ENCODE data around the gene TMEM271.

TMEM271 gene

DNA sequence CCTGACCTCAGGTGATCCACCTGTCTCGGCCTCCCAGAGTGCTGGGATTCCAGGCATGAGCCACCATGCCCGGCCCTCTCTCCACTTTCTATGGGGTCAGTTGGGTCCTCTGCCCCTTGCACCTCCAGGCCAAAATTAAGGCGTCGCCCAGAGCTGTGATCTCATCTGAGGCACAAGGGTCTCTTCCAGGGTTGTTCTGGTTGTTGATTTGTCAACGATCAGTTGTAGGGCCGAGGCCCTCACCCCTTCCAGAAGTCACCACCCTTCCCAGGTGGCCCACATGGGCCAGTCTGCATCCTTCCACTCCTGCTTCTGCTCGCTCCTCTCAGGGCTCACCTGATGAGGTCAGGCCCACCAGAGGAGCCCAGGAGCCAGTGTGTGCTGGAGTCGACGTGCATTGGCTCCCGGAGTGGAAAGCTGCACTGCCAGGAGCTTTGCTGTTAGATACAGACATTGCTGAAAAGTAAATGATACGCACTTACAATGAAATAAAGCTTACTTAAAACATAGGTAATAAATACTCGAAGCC is 14.3 kb upstream of the TMEM271 start:
- no peaks in the 10 kb centered on the region for H3K9me3 ChIP-seq (ENCODE audit: control insufficient read depth, insufficient read depth, low read length)
- WGBS (ENCODE audit: insufficient coverage, insufficient read length) = 100% methylated on average over 1 of the region's 12 CpGs
- no peak overlapping the region for H3K4me3 ChIP-seq (ENCODE audit: low read length)
- H3K27me3 ChIP-seq (ENCODE audit: control insufficient read depth, insufficient read depth, low read length) = no peaks in the 10 kb centered on the region
- no peaks in the 10 kb centered on the region for H3K36me3 ChIP-seq (ENCODE audit: control insufficient read depth, insufficient read depth, low read length)
- H3K4me1 ChIP-seq (ENCODE audit: control insufficient read depth, insufficient read depth, low read length) = no peaks in the 10 kb centered on the region
- DNase-seq (ENCODE audit: low read depth, low spot score) = no peak
- H3K27ac ChIP-seq (ENCODE audit: low read length) = no peak overlapping the region

DNA sequence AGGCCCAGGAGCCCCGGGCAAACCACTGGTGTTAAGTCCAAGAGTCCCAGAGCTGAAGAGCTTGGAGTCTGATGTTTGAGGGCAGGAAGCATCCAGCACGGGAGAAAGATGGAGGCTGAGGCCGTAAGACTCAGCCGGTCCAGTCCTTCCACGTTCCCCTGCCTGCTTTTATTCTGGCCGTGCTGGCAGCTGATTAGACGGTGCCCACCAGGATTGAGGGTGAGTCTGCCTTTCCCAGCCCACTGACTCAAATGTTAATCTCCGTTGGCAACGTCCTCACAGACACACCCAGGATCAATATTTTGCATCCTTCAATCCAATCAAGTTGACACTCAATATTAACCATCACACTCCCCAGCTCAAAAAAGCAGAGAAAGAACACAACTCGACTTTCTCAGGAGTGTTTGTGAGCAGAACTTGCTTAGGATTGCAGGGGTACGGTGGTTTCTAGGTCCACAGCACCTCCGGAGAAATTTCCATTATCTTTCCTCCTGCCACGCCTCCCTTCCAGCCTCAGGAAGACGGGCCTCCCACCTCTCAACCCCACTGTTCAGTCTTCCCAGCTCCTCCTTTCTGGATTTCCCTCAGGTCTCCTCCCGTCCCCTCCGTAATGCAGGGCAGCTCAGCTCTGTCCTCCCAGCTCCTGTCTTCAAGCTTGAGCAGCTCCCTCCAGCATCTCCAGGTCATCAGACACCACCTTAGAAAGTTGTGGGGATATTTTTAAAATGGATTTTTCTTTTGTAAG is 13.3 kb upstream of the TMEM271 start:
- no CpG with 5 or more reads among the region's 16 CpGs for WGBS (ENCODE audit: insufficient coverage, insufficient read length)
- Histone ChIP-seq H3K27ac (ENCODE audit: low read length) (no peak overlapping the region), H3K4me3 (ENCODE audit: low read length) (no peak overlapping the region), H3K9me3 (ENCODE audit: control insufficient read depth, insufficient read depth, low read length) (no peaks in the 10 kb centered on the region), H3K4me1 (ENCODE audit: control insufficient read depth, insufficient read depth, low read length) (no peaks in the 10 kb centered on the region), H3K36me3 (ENCODE audit: control insufficient read depth, insufficient read depth, low read length) (no peaks in the 10 kb centered on the region), H3K27me3 (ENCODE audit: control insufficient read depth, insufficient read depth, low read length) (no peaks in the 10 kb centered on the region)
- no peak for DNase-seq (ENCODE audit: low read depth, low spot score)

DNA sequence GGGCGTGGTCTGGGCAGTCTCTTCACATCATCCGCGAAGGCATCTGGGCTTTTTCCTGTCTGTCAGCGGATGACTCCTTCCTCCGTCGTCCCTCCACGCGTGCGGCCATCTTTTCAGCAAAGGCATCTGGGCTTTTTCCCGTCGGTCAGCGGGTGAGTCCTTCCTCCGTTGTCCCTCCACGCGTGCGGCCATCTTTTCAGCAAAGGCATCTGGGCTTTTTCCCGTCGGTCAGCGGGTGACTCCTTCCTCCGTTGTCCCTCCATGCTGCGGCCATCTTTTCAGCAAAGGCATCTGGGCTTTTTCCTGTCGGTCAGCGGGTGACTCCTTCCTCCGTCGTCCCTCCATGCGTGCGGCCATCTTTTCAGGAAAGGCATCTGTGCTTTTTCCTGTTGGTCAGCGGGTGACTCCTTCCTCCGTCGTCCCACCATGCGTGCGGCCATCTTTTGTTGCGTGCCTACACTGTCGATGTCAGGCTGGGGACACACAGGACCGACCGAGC is 12.3 kb upstream of the TMEM271 start:
- Histone ChIP-seq H3K27ac (ENCODE audit: low read length) (no peak overlapping the region), H3K36me3 (ENCODE audit: control insufficient read depth, insufficient read depth, low read length) (no peaks in the 10 kb centered on the region), H3K4me3 (ENCODE audit: low read length) (no peak overlapping the region), H3K27me3 (ENCODE audit: control insufficient read depth, insufficient read depth, low read length) (no peaks in the 10 kb centered on the region), H3K9me3 (ENCODE audit: control insufficient read depth, insufficient read depth, low read length) (no peaks in the 10 kb centered on the region), H3K4me1 (ENCODE audit: control insufficient read depth, insufficient read depth, low read length) (no peaks in the 10 kb centered on the region)
- WGBS (ENCODE audit: insufficient coverage, insufficient read length) = no CpG with 5 or more reads among the region's 36 CpGs
- DNase-seq (ENCODE audit: low read depth, low spot score) = no peak

DNA sequence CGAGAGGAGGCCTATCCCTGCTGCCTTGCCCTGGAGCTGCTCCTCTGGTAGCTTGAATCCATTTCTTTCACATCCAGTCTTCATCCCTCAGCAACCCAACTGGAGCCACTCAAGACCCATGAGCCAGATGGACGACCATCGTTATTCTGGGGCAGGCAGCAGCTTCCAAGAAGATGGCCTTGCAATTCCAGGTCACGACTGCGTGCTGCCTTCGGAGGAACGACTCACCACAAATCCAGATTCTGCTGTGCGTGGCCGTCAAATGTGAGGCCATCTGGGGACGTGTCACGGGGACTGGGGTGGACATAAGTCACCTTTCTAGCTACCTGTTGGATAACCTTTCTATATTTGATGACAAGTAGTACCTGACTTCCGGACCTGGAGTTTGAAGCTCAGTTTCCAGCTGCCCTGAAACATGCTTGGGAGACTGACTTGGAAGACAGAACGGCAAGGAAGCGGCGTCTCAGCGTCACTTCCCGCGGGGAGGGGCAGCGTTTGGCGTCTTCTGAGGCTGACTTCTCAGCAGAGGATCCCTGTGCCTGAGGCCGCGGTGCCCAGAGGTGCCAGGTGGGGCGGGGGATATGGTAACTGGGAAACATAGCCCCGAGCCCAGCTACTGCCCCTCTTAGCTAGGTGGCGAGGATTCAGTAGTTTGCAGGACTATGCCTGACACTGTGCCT is 11.7 kb upstream of the TMEM271 start:
- DNase-seq (ENCODE audit: low read depth, low spot score) = no peak
- H3K4me3 ChIP-seq (ENCODE audit: low read length) = no peak overlapping the region
- no peaks in the 10 kb centered on the region for H3K9me3 ChIP-seq (ENCODE audit: control insufficient read depth, insufficient read depth, low read length)
- H3K27me3 ChIP-seq (ENCODE audit: control insufficient read depth, insufficient read depth, low read length) = no peaks in the 10 kb centered on the region
- H3K36me3 ChIP-seq (ENCODE audit: control insufficient read depth, insufficient read depth, low read length) = no peaks in the 10 kb centered on the region
- no peaks in the 10 kb centered on the region for H3K4me1 ChIP-seq (ENCODE audit: control insufficient read depth, insufficient read depth, low read length)
- no peak overlapping the region for H3K27ac ChIP-seq (ENCODE audit: low read length)
- no CpG with 5 or more reads among the region's 25 CpGs for WGBS (ENCODE audit: insufficient coverage, insufficient read length)

DNA sequence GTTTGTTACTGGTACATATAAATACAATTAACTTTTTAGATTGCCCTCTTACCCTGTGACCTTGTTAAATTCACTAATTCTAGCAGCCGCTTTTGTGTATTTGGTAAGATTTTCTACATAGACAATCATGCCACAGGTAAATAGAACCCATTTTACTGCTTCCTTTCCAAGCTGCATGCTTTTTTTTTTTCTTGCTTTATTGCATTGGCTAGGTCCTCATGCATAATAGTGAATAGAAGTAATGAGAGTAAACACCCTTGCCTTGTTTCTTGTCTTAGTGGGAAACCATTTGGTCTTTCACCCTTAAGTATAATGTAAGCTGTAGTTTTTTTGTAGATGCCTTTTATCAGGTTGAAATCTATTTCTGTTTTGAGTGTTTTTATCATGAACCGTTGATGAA is 7.7 kb upstream of the TMEM271 start:
- Histone ChIP-seq H3K27me3 (ENCODE audit: control insufficient read depth, insufficient read depth, low read length) (peaks cover 9% of the 10 kb centered on the region), H3K9me3 (ENCODE audit: control insufficient read depth, insufficient read depth, low read length) (no peaks in the 10 kb centered on the region), H3K27ac (ENCODE audit: low read length) (no peak overlapping the region), H3K36me3 (ENCODE audit: control insufficient read depth, insufficient read depth, low read length) (no peaks in the 10 kb centered on the region), H3K4me1 (ENCODE audit: control insufficient read depth, insufficient read depth, low read length) (peaks cover 2% of the 10 kb centered on the region), H3K4me3 (ENCODE audit: low read length) (no peak overlapping the region)
- no CpG with 5 or more reads among the region's 2 CpGs for WGBS (ENCODE audit: insufficient coverage, insufficient read length)
- DNase-seq (ENCODE audit: low read depth, low spot score) = no peak

DNA sequence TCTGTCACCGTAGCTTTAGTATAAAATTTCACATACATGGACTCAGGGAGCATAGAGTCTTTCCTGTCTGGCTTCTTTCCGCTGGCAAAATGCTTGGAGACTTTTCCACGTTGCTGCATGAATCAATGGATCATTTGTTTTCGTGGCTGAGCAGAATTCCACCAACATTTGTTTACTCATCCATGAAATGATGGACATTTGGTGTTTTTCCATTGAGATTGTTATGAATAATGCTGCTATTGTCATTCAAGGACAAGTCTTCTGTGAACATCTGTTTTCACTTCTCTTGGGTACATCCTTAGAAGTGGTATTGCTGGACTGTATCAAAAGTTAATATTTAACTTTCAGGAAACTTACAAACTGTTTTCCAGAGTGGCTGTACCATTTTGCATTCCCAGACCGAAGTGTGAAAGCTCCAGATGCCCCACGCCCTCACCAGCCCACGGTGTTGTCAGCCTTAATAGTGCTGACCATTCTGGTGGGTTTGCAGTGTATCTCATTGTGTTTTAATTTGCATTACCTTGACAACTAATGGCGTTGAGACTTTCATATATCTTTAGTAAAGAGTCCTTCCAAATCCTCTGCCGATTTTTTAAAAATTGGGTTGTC is 5.8 kb upstream of the TMEM271 start:
- no CpG with 5 or more reads among the region's 9 CpGs for WGBS (ENCODE audit: insufficient coverage, insufficient read length)
- peaks cover 25% of the 10 kb centered on the region for H3K27me3 ChIP-seq (ENCODE audit: control insufficient read depth, insufficient read depth, low read length)
- DNase-seq (ENCODE audit: low read depth, low spot score) = no peak
- H3K9me3 ChIP-seq (ENCODE audit: control insufficient read depth, insufficient read depth, low read length) = no peaks in the 10 kb centered on the region
- H3K4me1 ChIP-seq (ENCODE audit: control insufficient read depth, insufficient read depth, low read length) = peaks cover 6% of the 10 kb centered on the region
- no peaks in the 10 kb centered on the region for H3K36me3 ChIP-seq (ENCODE audit: control insufficient read depth, insufficient read depth, low read length)
- H3K4me3 ChIP-seq (ENCODE audit: low read length) = no peak overlapping the region
- no peak overlapping the region for H3K27ac ChIP-seq (ENCODE audit: low read length)

DNA sequence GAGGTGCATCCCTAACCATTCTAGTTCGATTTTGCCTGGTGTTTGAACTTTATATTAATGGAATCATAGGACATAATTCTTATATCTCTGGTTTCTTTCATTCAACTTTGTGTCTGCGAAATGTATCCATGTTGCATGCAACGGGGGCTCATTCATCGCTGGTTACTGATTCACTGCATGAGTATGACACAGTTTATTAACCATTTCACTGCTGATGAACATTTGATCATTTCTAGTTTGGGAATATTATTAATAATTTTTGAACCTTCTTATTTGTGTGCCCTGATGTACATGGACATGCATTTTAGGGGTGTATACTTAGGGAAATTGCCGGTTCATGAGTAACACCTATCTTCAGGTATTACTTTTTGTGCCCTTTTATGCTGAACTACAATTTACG is 5.1 kb upstream of the TMEM271 start:
- Histone ChIP-seq H3K4me3 (ENCODE audit: low read length) (no peak overlapping the region), H3K4me1 (ENCODE audit: control insufficient read depth, insufficient read depth, low read length) (peaks cover 6% of the 10 kb centered on the region), H3K27ac (ENCODE audit: low read length) (no peak overlapping the region), H3K27me3 (ENCODE audit: control insufficient read depth, insufficient read depth, low read length) (peaks cover 25% of the 10 kb centered on the region), H3K9me3 (ENCODE audit: control insufficient read depth, insufficient read depth, low read length) (no peaks in the 10 kb centered on the region), H3K36me3 (ENCODE audit: control insufficient read depth, insufficient read depth, low read length) (no peaks in the 10 kb centered on the region)
- no peak for DNase-seq (ENCODE audit: low read depth, low spot score)
- no CpG with 5 or more reads among the region's 6 CpGs for WGBS (ENCODE audit: insufficient coverage, insufficient read length)

DNA sequence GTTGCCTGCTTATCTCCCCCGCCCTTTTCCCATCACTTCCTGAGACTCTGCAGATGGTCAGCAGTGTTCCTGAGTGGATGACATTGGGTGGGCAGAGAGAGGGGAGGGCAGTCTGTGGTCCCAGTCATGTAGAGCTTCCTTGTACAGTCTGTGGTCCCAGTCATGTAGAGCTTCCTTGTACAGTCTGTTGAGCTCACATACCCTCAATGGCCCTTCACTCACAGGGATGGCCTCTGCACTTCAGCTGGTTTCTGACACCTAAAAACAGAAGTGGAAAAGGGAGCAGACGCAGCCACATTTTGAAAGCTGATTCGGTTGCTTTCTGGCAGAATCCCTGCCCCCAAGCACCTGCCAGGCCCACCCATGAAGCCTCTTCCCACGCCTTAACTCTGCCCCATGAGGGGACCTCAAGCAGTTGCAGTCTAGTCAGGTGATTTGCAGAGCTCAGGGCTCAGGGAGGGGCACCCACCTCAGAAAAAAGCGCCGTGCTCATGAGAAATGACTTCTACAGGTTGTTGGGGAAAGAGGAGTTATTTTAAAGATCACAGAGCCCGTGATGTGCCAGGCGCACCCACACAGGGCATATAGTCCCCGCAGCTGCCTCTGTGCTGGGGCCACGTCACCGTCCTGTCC is 3.6 kb upstream of the TMEM271 start:
- no peak for DNase-seq (ENCODE audit: low read depth, low spot score)
- WGBS (ENCODE audit: insufficient coverage, insufficient read length) = no CpG with 5 or more reads among the region's 11 CpGs
- H3K4me3 ChIP-seq (ENCODE audit: low read length) = no peak overlapping the region
- H3K27ac ChIP-seq (ENCODE audit: low read length) = no peak overlapping the region
- peaks cover 6% of the 10 kb centered on the region for H3K4me1 ChIP-seq (ENCODE audit: control insufficient read depth, insufficient read depth, low read length)
- no peaks in the 10 kb centered on the region for H3K36me3 ChIP-seq (ENCODE audit: control insufficient read depth, insufficient read depth, low read length)
- no peaks in the 10 kb centered on the region for H3K9me3 ChIP-seq (ENCODE audit: control insufficient read depth, insufficient read depth, low read length)
- peaks cover 29% of the 10 kb centered on the region for H3K27me3 ChIP-seq (ENCODE audit: control insufficient read depth, insufficient read depth, low read length)

DNA sequence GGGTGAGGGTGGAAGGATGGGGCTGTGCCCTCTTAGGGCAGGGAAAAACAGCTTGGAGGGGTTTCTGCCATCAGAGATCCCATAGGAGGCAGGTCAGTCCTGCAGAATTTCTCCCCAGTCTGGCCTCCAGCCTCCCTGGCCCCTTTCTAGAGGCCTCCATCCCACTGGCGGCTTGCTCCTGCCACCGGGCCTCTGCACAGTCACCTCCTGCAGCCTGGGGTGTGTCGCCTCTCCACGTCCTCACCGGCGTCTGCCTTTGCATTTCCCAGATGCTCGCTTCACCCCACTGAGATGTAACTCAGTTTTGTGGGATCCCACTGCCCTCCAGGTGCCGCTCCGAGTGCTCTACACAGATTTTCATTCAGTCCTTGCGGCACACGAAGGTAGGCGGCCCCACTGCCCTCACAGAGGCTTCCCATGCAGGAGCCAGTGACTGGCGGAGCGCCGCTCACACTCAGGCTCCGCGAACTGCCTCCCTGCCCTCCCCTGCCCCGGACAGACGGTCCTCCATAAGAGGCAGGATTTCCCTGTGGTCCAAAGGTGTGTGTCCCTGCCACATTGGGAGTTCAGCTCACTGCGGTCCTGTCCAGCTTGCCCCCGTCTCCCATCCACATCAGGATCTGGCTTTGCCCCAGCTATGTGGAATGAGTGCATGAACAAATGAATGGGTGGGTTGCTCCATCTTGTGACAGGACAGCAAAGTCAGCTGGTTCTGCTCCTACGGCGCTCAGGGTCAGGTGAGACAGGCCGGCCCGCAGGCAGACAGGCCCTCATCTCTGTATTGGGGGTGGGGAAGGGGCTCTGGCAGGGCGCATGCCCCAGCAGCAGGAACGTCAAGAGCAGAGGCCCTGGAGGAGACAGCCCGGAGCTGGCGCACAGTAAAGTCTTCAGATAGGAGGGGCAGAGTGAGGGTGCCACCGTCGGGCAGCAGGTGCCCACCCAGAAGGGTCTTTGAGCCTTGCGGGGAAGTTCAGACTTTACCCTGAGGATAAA is 2.7 kb upstream of the TMEM271 start:
- peaks cover 6% of the 10 kb centered on the region for H3K4me1 ChIP-seq (ENCODE audit: control insufficient read depth, insufficient read depth, low read length)
- H3K27me3 ChIP-seq (ENCODE audit: control insufficient read depth, insufficient read depth, low read length) = peaks cover 37% of the 10 kb centered on the region
- H3K9me3 ChIP-seq (ENCODE audit: control insufficient read depth, insufficient read depth, low read length) = no peaks in the 10 kb centered on the region
- WGBS (ENCODE audit: insufficient coverage, insufficient read length) = no CpG with 5 or more reads among the region's 32 CpGs
- no peaks in the 10 kb centered on the region for H3K36me3 ChIP-seq (ENCODE audit: control insufficient read depth, insufficient read depth, low read length)
- H3K4me3 ChIP-seq (ENCODE audit: low read length) = no peak overlapping the region
- no peak overlapping the region for H3K27ac ChIP-seq (ENCODE audit: low read length)
- DNase-seq (ENCODE audit: low read depth, low spot score) = no peak

Data from iPS DF 6.9 (cell line).